Colon (tissue), 2 donors: ENCODE results near the gene LRRC74B.

ENCODE experiments used
- FAIRE-seq: peaks from 2 replicates; lab custom pipeline; 2012; peaks lifted over from hg19 to GRCh38; lab: Jason Lieb, UNC
- donor health status: control.
- donor health status: control.

The LRRC74B gene

GRCh38 chr22:21104126-21104691 is 58.5 kb downstream of the LRRC74B start:
- no peak for FAIRE-seq

GRCh38 chr22:21105294-21105693 is 59.5 kb downstream of the LRRC74B start:
- FAIRE-seq = no peak

GRCh38 chr22:21106000-21106399 is 60.3 kb downstream of the LRRC74B start:
- FAIRE-seq = no peak

- no peak for FAIRE-seq
Observed at GRCh38 chr22:21108379-21109115, 62.8 kb downstream of the LRRC74B start.
